Measurements from ENCODE around the gene CMAS. TPM values are rescaled to one million over a fixed set of nuclear protein-coding genes. Genes with fewer than 3 reads are reported as not detected.
A peak's percentile ranks its signal among the peaks of the same experiment; 100 is the strongest.
"Not testable (repeated sequence)": the region's sequence is repeated elsewhere in the genome, so short reads cannot be mapped to it uniquely, and the experiment has no call there.

CMAS gene
- total RNA-seq, 1 experiment from 2014 or later, result 41.5 TPM

- intact Hi-C loops (cut with micrococcal nuclease), result no loop called here
- no TSS peak for BruUV-seq (replicated peaks)
Observed at GRCh38 chr12:22084852-22085251, 38.8 kb downstream of the CMAS start.

GRCh38 chr12:22088886-22089285 is 42.9 kb downstream of the CMAS start:
- intact Hi-C loops (cut with micrococcal nuclease), result no loop called here
- ChIA-PET POLR2A (interaction anchor here (0.8 to 1.6 kb wide), 2 partner anchors 246 to 280 kb away, joined by 3 to 6 read pairs; no protein-coding TSS in a partner anchor), CTCF (interaction anchor here (0.7 to 4.1 kb wide), 5 partner anchors 13 to 370 kb away, joined by 3 to 20 read pairs (median 3); no protein-coding TSS in a partner anchor)
- BruUV-seq (replicated peaks), result no TSS peak
- Mint-ChIP-seq H3K9me3 (ENCODE audit: unreplicated experiment) (peaks cover 7% of the 10 kb centered on the region), H3K4me1 (ENCODE audit: insufficient read depth, unreplicated experiment) (peaks cover 7% of the 10 kb centered on the region), H3K27me3 (ENCODE audit: insufficient read depth, unreplicated experiment) (no peaks in the 10 kb centered on the region), H3K27ac (ENCODE audit: low read depth, unreplicated experiment) (no peak overlapping the region), H3K36me3 (ENCODE audit: insufficient read depth, unreplicated experiment) (no peaks in the 10 kb centered on the region), H3K4me3 (ENCODE audit: unreplicated experiment) (no peak overlapping the region)
- no peak for TF ChIP-seq CTCF (IDR thresholded peaks at IDR 0.05; ENCODE audit: unreplicated experiment)
- peak; percentile 65 for DNase-seq (ENCODE audit: unreplicated experiment)

More at GRCh38 chr12:22084852-22085251, 38.8 kb downstream of the CMAS start:
- no peak for TF ChIP-seq CTCF (IDR thresholded peaks at IDR 0.05; ENCODE audit: unreplicated experiment)
- peaks cover 2% of the 10 kb centered on the region for H3K9me3 Mint-ChIP-seq (ENCODE audit: unreplicated experiment)
- peaks cover 7% of the 10 kb centered on the region for H3K4me1 Mint-ChIP-seq (ENCODE audit: insufficient read depth, unreplicated experiment)
- H3K27me3 Mint-ChIP-seq (ENCODE audit: insufficient read depth, unreplicated experiment), result no peaks in the 10 kb centered on the region
- ChIA-PET POLR2A (no interaction called here), CTCF (interaction anchor here (0.7 to 7.1 kb wide), 10 partner anchors 17 to 441 kb away, joined by 3 to 99 read pairs (median 4); no protein-coding TSS in a partner anchor)
- H3K27ac Mint-ChIP-seq (ENCODE audit: low read depth, unreplicated experiment), result no peak overlapping the region
- no peak for DNase-seq (ENCODE audit: unreplicated experiment)
- H3K36me3 Mint-ChIP-seq (ENCODE audit: insufficient read depth, unreplicated experiment), result no peaks in the 10 kb centered on the region
- no peak overlapping the region for H3K4me3 Mint-ChIP-seq (ENCODE audit: unreplicated experiment)

GRCh38 chr12:22089486-22089885 is 43.5 kb downstream of the CMAS start:
- no peak for TF ChIP-seq CTCF (IDR thresholded peaks at IDR 0.05; ENCODE audit: unreplicated experiment)
- intact Hi-C loops (cut with micrococcal nuclease), result no loop called here
- ChIA-PET CTCF (interaction anchor here (0.7 to 4.1 kb wide), 4 partner anchors 142 to 370 kb away, joined by 3 to 20 read pairs (median 6); no protein-coding TSS in a partner anchor), POLR2A (no interaction called here)
- no peak for DNase-seq (ENCODE audit: unreplicated experiment)
- no TSS peak for BruUV-seq (replicated peaks)
- Mint-ChIP-seq H3K9me3 (ENCODE audit: unreplicated experiment) (peaks cover 7% of the 10 kb centered on the region), H3K27ac (ENCODE audit: low read depth, unreplicated experiment) (no peak overlapping the region), H3K36me3 (ENCODE audit: insufficient read depth, unreplicated experiment) (no peaks in the 10 kb centered on the region), H3K4me3 (ENCODE audit: unreplicated experiment) (no peak overlapping the region), H3K4me1 (ENCODE audit: insufficient read depth, unreplicated experiment) (peaks cover 7% of the 10 kb centered on the region), H3K27me3 (ENCODE audit: insufficient read depth, unreplicated experiment) (no peaks in the 10 kb centered on the region)

GRCh38 chr12:22099062-22099461 is 53.0 kb downstream of the CMAS start:
- DNase-seq (ENCODE audit: unreplicated experiment); H3K27me3 Mint-ChIP-seq (ENCODE audit: insufficient read depth, unreplicated experiment); BruUV-seq (replicated peaks); intact Hi-C loops (cut with micrococcal nuclease); POLR2A ChIA-PET; H3K27ac Mint-ChIP-seq (ENCODE audit: low read depth, unreplicated experiment); H3K9me3 Mint-ChIP-seq (ENCODE audit: unreplicated experiment); H3K36me3 Mint-ChIP-seq (ENCODE audit: insufficient read depth, unreplicated experiment); H3K4me3 Mint-ChIP-seq (ENCODE audit: unreplicated experiment): not testable (repeated sequence)
- CTCF ChIA-PET, result interaction anchor here (3.2 to 5.4 kb wide), 4 partner anchors 16 to 344 kb away, joined by 13 to 62 read pairs (median 23); partner anchors contain the start of gene ST8SIA1
- H3K4me1 Mint-ChIP-seq (ENCODE audit: insufficient read depth, unreplicated experiment), result peaks cover 12% of the 10 kb centered on the region

Data from MCF 10A (cell line).